Activated T-helper 17 cell treated with anti-CD3 and anti-CD28 coated beads, Interleukin-2, amount 50 U/mL, for 72 hours (primary cell): ENCODE measurements around the gene PTEN. TPM values are rescaled to one million over a fixed set of nuclear protein-coding genes. Genes with fewer than 3 reads are reported as not detected.
A peak's percentile ranks its signal among the peaks of the same experiment; 100 is the strongest.
"Not testable (repeated sequence)": the region's sequence is repeated elsewhere in the genome, so short reads cannot be mapped to it uniquely, and the experiment has no call there.

Source experiments
- ATAC-seq: fragments of 150-1000 bp; cut with Tn5 transposase; replicated peaks from 2 replicates; pipeline ENCODE4 v1.10.0; 2021; ENCODE audit warnings: mild to moderate bottlenecking, moderate library complexity
- H3K27ac Mint-ChIP-seq: one replicate; pipeline ENCODE4 v1.8.0; 2022; ENCODE audit warnings: mixed read lengths
- H3K27me3 Mint-ChIP-seq: one replicate; pipeline ENCODE4 v1.8.0; 2022; ENCODE audit warnings: mixed read lengths
- H3K36me3 Mint-ChIP-seq: one replicate; pipeline ENCODE4 v1.8.0; 2022; ENCODE audit warnings: low read depth, mild to moderate bottlenecking, mixed read lengths
- H3K4me1 Mint-ChIP-seq: one replicate; pipeline ENCODE4 v1.8.0; 2022; ENCODE audit warnings: mixed read lengths
- H3K4me3 Mint-ChIP-seq: one replicate; pipeline ENCODE4 v1.8.0; 2022; ENCODE audit warnings: mild to moderate bottlenecking, mixed read lengths
- H3K9me3 Mint-ChIP-seq: one replicate; pipeline ENCODE4 v1.8.0; 2022; ENCODE audit warnings: mixed read lengths
- total RNA-seq, 2 donors: library from RNA; stranded (reverse); gene quantifications; one replicate each; pipeline ENCODE4 v1.2.3, GENCODE V29; 2022

PTEN gene
- total RNA-seq, 2 donors from 2014 or later, result 64.2 to 65.8 TPM

- H3K4me3 Mint-ChIP-seq, result peak overlapping the region; percentile 11
- H3K4me1 Mint-ChIP-seq, result peaks cover 19% of the 10 kb centered on the region
- H3K36me3 Mint-ChIP-seq, result peaks cover 44% of the 10 kb centered on the region
- no peaks in the 10 kb centered on the region for H3K27me3 Mint-ChIP-seq
- no peak for ATAC-seq
- H3K27ac Mint-ChIP-seq, result no peak overlapping the region
- H3K9me3 Mint-ChIP-seq, result no peaks in the 10 kb centered on the region
These were observed 9.4 kb downstream of the PTEN start for GRCh38 chr10:87872828-87873227.

- Mint-ChIP-seq H3K9me3 (no peaks in the 10 kb centered on the region), H3K27ac (no peak overlapping the region), H3K4me1 (peaks cover 16% of the 10 kb centered on the region), H3K36me3 (peaks cover 46% of the 10 kb centered on the region), H3K4me3 (no peak overlapping the region), H3K27me3 (no peaks in the 10 kb centered on the region)
- no peak for ATAC-seq
These were observed 10.2 kb downstream of the PTEN start for GRCh38 chr10:87873656-87874055.

- Mint-ChIP-seq H3K36me3 (peaks cover 54% of the 10 kb centered on the region), H3K4me1 (peaks cover 14% of the 10 kb centered on the region), H3K27ac (no peak overlapping the region), H3K9me3 (no peaks in the 10 kb centered on the region), H3K4me3 (no peak overlapping the region), H3K27me3 (no peaks in the 10 kb centered on the region)
- no peak for ATAC-seq
These were observed 12.6 kb downstream of the PTEN start for GRCh38 chr10:87875929-87876571.

- peaks cover 15% of the 10 kb centered on the region for H3K4me1 Mint-ChIP-seq
- H3K36me3 Mint-ChIP-seq, result peaks cover 62% of the 10 kb centered on the region
- H3K4me3 Mint-ChIP-seq, result no peak overlapping the region
- ATAC-seq, result no peak
- no peaks in the 10 kb centered on the region for H3K9me3 Mint-ChIP-seq
- H3K27ac Mint-ChIP-seq, result no peak overlapping the region
- no peaks in the 10 kb centered on the region for H3K27me3 Mint-ChIP-seq
These were observed 15.4 kb downstream of the PTEN start for GRCh38 chr10:87878664-87879459.

- Mint-ChIP-seq H3K27ac (no peak overlapping the region), H3K9me3 (no peaks in the 10 kb centered on the region), H3K4me3 (no peak overlapping the region), H3K27me3 (no peaks in the 10 kb centered on the region), H3K4me1 (peaks cover 15% of the 10 kb centered on the region), H3K36me3 (peaks cover 62% of the 10 kb centered on the region)
- ATAC-seq, result no peak
These were observed 16.9 kb downstream of the PTEN start for GRCh38 chr10:87880336-87880735.

GRCh38 chr10:87881373-87882059 lies 18.1 kb downstream of the PTEN start:
- peak overlapping the region; percentile 10 for H3K4me3 Mint-ChIP-seq
- H3K36me3 Mint-ChIP-seq, result peaks cover 72% of the 10 kb centered on the region
- ATAC-seq, H3K9me3 Mint-ChIP-seq, H3K27me3 Mint-ChIP-seq, H3K27ac Mint-ChIP-seq: not testable (repeated sequence)
- H3K4me1 Mint-ChIP-seq, result peaks cover 20% of the 10 kb centered on the region

- H3K36me3 Mint-ChIP-seq, result peaks cover 73% of the 10 kb centered on the region
- no peaks in the 10 kb centered on the region for H3K27me3 Mint-ChIP-seq
- no peak for ATAC-seq
- H3K4me1 Mint-ChIP-seq, result peaks cover 20% of the 10 kb centered on the region
- H3K9me3 Mint-ChIP-seq, result peaks cover 8% of the 10 kb centered on the region
- H3K27ac Mint-ChIP-seq, result peak overlapping the region; percentile 30
- H3K4me3 Mint-ChIP-seq, result peak overlapping the region; percentile 27
These were observed 19.3 kb downstream of the PTEN start for GRCh38 chr10:87882555-87883294.

- ATAC-seq, result no peak
- H3K36me3 Mint-ChIP-seq, result peaks cover 44% of the 10 kb centered on the region
- H3K27ac Mint-ChIP-seq, result no peak overlapping the region
- no peak overlapping the region for H3K4me3 Mint-ChIP-seq
- peaks cover 9% of the 10 kb centered on the region for H3K4me1 Mint-ChIP-seq
- H3K27me3 Mint-ChIP-seq, result no peaks in the 10 kb centered on the region
- peaks cover 8% of the 10 kb centered on the region for H3K9me3 Mint-ChIP-seq
These were observed 23.2 kb downstream of the PTEN start for GRCh38 chr10:87886635-87887034.

GRCh38 chr10:87887146-87887545 lies 23.7 kb downstream of the PTEN start:
- Mint-ChIP-seq H3K9me3 (peaks cover 8% of the 10 kb centered on the region), H3K27ac (no peak overlapping the region), H3K27me3 (no peaks in the 10 kb centered on the region), H3K36me3 (peaks cover 39% of the 10 kb centered on the region), H3K4me1 (peaks cover 6% of the 10 kb centered on the region), H3K4me3 (no peak overlapping the region)
- ATAC-seq, result no peak

- ATAC-seq, result no peak
- Mint-ChIP-seq H3K4me1 (peaks cover 12% of the 10 kb centered on the region), H3K36me3 (peaks cover 40% of the 10 kb centered on the region), H3K27ac (no peak overlapping the region), H3K4me3 (no peak overlapping the region), H3K27me3 (no peaks in the 10 kb centered on the region), H3K9me3 (peaks cover 8% of the 10 kb centered on the region)
These were observed 24.3 kb downstream of the PTEN start for GRCh38 chr10:87887548-87888289.

- Mint-ChIP-seq H3K4me1 (peaks cover 19% of the 10 kb centered on the region), H3K27ac (no peak overlapping the region), H3K4me3 (no peak overlapping the region), H3K9me3 (no peaks in the 10 kb centered on the region), H3K27me3 (no peaks in the 10 kb centered on the region), H3K36me3 (peaks cover 60% of the 10 kb centered on the region)
- no peak for ATAC-seq
These were observed 32.0 kb downstream of the PTEN start for GRCh38 chr10:87895430-87895829.

GRCh38 chr10:87896216-87896615 lies 32.8 kb downstream of the PTEN start:
- peaks cover 27% of the 10 kb centered on the region for H3K4me1 Mint-ChIP-seq

GRCh38 chr10:87897957-87898356 lies 34.5 kb downstream of the PTEN start:
- Mint-ChIP-seq H3K9me3 (peaks cover 11% of the 10 kb centered on the region), H3K4me1 (peaks cover 30% of the 10 kb centered on the region), H3K36me3 (peaks cover 77% of the 10 kb centered on the region)
- H3K4me3 Mint-ChIP-seq, H3K27ac Mint-ChIP-seq, ATAC-seq, H3K27me3 Mint-ChIP-seq: not testable (repeated sequence)

More at GRCh38 chr10:87896216-87896615, 32.8 kb downstream of the PTEN start:
- peaks cover 5% of the 10 kb centered on the region for H3K9me3 Mint-ChIP-seq
- H3K27me3 Mint-ChIP-seq, result no peaks in the 10 kb centered on the region
- H3K36me3 Mint-ChIP-seq, result peaks cover 68% of the 10 kb centered on the region
- ATAC-seq, result no peak
- no peak overlapping the region for H3K4me3 Mint-ChIP-seq
- H3K27ac Mint-ChIP-seq, result no peak overlapping the region

GRCh38 chr10:87903396-87903795 lies 40.0 kb downstream of the PTEN start:
- not testable (repeated sequence) for H3K4me3 Mint-ChIP-seq, H3K27ac Mint-ChIP-seq, H3K27me3 Mint-ChIP-seq, ATAC-seq
- Mint-ChIP-seq H3K36me3 (peaks cover 90% of the 10 kb centered on the region), H3K4me1 (peaks cover 43% of the 10 kb centered on the region), H3K9me3 (peaks cover 11% of the 10 kb centered on the region)
